Erythroblast (primary cell): ENCODE data around the gene MTX1.
"Not testable (repeated sequence)": the region's sequence is repeated elsewhere in the genome, so short reads cannot be mapped to it uniquely, and the experiment has no call there.

Experiments
- DNase-seq, 2 experiments: peaks; one replicate each; lab custom pipeline; 2025; lab: John Stamatoyannopoulos, UW
- GATA1 ChIP-seq: IDR thresholded peaks from 2 replicates; pipeline ENCODE4 v1.6.1; 2011; ENCODE audit warnings: low read depth, mild to moderate bottlenecking, control low read depth, low read length, moderate library complexity
- POLR2A ChIP-seq: IDR thresholded peaks from 2 replicates; pipeline ENCODE4 v1.6.1; 2011; ENCODE audit warnings: mild to moderate bottlenecking, low read length

MTX1 gene

DNA sequence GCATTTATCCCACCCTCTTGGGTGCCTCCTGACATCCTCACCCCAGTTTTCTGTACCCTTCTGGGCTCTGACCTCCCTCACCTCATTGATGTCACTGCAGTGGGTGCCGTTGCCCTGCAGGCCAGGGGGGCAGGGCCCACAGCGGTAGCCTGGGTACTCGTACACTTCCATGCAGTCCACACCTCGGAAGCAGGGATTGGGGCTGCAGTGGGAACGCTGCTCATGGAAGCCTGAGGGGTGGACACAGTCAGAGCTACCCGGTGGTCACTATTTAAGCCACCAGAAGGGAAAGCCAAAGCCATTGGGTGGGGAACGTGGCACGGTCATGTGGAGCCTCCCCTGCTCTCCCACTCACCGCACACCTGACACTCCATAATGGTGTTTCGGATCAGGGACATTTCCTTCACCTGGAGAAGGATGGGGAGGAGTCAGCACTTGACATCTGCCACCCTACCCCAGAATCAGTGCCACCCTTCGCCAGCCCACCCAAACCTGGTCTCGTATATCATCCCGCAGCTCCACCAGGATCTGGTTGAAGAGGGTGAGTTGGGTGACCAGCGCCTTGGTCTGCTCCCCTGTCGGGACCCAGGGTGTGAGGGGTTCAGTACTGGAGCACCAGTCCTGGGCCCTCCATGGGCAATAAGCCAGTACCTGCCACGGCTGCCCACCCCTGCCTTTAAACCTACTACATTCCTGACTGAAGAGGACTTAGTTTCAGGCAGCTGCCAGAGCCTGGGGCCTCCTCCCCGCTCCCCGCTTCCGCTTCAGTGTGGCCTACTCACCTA lies 5.6 kb upstream of the MTX1 start:
- DNase-seq: no peak
- TF ChIP-seq GATA1 (no peak), POLR2A (no peak)

DNA sequence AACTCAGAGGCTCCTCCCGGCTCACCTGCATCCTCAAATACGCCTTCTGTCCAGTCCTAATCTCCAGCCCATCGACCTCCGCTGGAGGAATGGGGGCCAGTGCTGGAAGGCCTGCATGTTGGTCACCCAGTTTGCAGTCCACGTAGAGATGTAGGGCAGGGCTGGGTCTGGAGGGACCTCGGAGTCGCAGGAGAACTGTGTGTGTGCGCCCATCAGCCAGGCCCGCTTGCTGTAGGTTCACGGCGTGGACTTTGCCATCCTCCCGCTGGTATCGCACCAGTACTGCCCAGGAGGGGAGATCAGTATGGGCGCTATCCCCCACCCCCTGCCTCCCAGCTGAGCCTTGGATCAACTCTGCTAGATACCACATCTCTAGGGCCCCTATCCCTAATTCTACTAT lies 3.5 kb upstream of the MTX1 start:
- TF ChIP-seq POLR2A (peak; percentile 11), GATA1 (no peak)
- DNase-seq: no peak

DNA sequence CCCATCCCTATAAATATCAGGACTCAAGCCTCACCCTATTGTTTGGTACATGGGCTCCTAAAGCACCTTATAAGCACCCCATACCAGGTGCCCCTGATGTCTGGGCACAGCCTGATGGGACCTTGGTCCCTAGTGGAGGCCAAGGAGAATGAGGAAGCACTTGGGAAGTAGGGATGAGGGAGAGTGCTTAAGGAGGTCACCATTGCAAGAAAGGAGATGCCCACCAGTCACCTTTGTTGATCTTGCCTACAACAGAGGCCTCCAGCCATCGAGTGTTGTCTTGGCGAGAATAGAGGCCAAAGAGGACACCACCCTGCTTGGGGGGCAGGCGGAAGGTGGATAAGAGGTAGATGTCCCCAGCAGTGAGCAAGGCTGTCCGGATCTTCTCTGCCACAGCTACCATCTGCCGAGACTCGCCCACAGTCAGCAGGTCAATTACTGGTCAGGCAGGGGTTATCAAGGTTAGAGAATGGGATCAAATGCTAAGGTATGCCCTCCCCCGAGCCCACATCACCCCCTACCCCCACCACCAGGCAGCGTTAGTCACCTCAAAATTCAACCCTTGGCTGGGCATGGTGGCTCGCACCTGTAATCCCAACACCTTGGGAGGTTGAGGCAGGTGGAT lies 2.4 kb upstream of the MTX1 start:
- no peak for TF ChIP-seq GATA1
- TF ChIP-seq POLR2A: no peak
- DNase-seq: no peak

DNA sequence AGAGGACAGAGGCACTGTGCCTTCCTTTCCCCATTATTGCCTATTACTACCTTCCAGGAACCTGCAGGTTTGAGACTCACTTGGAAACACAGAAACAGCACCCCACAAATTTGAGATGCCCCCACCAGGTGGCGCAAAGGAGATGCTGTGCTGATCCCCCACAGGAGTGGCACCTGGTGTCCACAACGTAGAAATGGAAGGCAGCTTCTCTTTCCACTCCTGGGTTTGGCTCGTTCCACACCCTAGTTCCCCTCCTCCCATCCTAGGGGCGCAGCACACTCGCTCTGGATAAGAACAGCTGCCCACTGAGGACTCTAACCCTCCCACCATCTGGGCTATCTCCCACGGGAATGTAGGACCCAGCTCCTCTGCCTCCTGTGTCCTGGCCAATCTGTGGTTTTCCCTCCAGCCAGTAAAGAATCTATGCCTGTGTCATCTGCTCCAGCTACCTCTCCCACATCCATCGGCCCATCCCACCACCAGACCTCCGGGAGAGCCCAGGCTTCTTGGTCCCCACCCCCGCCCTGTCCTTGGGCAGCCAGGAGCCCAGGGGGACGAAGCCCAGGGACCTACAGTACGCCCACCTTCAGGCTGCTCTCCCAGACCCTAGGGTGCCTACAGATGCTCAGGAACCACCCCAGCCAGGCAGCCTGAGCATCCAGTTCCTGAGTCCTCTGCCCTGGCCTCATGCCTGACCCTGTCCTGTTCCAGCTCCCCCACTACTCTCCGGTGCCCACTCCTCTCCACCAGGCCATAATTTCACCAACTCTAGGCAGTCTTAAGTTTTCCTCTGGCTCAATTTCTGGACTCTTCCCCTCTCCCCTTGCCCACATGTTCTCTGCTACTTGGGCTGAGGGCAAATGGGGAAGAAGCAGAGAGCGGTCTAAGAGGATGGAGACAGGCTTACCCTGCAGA lies 1.3 kb upstream of the MTX1 start:
- TF ChIP-seq GATA1 (no peak), POLR2A (peak; percentile 39)
- DNase-seq: peak; percentile 87 to 93

DNA sequence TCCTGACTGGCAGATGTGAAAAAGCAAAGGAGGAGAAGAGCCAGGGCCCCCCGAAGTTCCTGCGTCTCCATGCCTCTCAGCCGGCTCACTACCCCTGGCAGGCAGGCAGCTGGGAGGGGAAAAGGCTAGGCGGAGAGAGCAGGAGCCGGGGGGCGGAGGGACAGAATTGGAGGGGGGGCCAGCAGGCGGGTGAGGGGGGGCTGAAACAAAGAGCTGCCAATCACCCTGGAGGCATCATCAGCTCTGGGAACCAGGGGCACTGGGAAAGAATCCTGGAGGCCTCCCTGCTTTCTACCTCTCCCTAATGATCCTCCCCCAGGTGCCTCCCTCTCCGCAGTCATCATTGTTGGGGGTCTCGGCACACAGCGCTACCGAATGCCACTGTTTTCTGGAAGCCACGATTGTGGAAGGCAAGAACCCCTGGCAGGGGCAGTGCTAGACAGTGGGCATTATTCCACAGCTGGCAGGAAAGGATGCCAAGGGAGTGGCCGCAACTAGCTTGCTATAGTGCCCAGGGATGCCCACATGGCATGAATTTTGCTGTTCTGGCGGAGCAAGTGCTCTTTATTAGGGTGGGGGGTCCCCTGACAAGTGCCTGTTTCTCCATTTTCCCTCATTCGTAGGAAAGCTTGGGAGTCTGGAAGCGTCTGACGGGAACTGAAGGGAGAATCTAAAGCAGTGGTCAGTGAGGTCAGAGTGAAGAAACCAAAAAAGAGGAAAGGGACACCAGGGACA lies 522 bp upstream of the MTX1 start, which contains the start of gene THBS3:
THBS3 (minus strand) TSS at position 92 of the 735 bp plus-strand sequence; CDS start at position 71, 21 bp downstream.
- TF ChIP-seq POLR2A (no peak), GATA1 (no peak)
- no peak for DNase-seq

DNA sequence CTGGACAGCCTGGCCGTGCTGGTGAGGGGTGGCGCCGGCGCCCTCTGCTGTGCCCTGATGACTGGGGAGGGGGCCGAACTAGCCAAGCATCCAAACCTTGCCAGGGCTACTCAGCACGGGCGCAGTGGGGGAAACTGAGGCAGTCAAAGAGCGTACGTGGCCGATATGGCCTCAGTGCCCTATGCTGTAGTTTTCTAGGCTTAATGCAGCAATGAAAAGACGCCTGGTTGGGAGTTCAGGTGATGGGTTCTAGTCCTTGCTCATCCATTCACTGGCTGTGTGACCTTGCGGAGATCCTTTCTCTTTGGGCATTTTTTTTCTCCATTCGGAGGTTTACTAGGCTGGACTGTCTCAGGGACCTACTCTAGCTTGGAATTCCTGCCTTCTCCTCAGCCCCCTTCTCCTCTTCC lies 822 bp downstream of the MTX1 start:
- TF ChIP-seq GATA1 (no peak), POLR2A (peak; percentile 44)
- no peak for DNase-seq

DNA sequence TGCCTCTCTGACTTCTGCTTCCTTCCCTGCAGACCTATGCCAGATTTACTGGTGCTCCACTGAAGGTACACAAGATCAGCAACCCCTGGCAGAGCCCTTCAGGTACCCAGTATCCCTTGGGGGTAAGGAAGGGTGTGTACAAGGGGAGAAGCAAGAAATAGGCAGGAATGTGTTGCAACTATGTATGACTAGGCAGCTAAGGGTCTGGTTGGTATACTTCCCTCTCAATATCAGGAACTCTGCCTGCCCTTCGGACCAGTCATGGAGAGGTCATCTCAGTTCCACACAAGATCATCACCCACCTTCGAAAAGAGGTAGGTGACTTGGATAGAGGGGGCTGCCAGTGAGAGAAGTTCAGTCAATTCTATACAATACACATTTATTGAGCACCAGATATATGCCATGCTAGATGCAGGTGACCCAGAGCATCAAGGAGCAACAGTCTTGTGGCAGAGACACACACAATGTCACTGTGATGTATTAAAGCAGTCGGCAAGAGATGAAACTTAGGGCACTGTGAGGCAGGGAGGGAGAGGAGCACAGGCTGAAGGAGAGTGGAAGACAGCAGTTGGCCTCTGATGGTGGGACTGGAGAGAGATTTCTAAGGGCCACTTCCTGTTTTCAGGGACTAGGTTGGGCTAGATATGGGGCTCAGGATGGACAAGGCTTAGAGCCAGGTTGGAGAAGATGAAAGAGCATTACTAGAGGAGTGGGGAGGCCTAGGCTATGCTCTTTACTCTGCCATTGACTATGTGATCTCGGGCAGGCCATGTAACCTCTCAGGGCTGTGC lies 2.0 kb downstream of the MTX1 start:
- TF ChIP-seq POLR2A (no peak), GATA1 (no peak)
- no peak for DNase-seq

DNA sequence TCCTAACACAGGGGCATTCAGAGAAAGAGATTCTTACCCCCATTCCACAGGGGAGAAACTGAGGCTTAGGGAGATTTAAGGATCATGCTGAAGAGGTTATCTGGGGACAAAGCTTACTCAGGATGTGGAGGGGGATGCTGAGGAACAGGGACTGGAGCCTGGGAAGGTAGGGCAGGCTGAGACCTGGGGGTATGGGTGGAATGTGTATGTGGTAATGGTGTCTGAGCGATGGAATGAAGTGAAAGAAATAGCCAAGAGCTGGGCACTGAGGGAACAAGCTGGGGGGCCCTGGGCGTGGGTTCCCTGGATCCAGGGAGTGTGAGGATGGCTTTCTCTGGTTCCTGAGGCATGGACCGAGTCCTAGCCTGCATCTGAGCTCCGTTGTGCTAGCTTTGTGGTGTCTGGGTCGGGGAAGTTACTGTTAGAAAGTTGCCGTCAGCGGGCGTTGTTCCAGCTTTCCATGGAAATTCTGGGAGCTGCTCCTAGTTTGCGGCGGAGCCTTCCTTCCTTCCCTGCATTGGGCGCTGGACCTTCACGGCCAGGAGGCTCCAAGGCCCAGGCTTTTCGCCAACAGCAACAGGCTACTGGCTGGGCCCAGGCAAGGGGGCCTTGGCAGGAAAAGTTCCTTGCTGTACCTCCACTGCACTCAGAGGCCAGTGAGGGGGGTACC lies 3.0 kb downstream of the MTX1 start:
- DNase-seq: not testable (repeated sequence)

DNA sequence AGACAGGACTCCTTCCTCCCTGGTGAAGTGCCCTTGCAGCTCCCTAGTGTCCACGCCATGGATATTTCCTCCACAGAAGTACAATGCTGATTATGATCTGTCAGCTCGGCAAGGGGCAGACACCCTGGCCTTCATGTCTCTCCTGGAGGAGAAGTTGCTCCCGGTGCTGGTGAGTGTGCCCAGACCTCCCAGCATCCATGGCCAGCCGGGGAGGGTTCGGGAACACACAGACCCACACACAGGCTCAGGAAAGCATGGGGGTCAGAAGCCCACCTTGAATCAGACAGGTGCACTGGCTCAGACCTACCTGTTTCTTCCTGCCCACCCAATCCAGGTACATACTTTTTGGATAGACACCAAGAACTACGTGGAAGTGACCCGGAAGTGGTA lies 3.6 kb downstream of the MTX1 start:
- DNase-seq: not testable (repeated sequence)

DNA sequence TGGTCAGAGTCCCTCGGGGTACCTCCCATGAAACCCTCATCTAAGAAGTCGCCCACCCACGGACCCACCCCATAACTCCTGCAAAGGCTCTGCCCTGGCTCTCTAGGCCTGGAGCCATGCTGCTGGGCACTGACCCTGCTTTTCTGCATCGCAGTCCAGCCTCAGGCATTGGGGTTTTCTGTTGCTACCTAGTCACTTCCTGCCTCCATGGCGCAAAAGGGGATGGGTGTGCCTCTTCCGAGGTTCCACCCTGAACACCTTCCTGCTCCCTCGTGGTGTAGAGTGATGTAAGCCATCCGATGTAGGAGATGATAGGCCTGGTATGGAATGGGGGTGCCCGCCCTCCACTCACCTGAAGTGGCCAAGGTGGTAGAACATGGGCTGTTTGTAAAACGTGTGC lies 6.2 kb downstream of the MTX1 start:
- not testable (repeated sequence) for DNase-seq

DNA sequence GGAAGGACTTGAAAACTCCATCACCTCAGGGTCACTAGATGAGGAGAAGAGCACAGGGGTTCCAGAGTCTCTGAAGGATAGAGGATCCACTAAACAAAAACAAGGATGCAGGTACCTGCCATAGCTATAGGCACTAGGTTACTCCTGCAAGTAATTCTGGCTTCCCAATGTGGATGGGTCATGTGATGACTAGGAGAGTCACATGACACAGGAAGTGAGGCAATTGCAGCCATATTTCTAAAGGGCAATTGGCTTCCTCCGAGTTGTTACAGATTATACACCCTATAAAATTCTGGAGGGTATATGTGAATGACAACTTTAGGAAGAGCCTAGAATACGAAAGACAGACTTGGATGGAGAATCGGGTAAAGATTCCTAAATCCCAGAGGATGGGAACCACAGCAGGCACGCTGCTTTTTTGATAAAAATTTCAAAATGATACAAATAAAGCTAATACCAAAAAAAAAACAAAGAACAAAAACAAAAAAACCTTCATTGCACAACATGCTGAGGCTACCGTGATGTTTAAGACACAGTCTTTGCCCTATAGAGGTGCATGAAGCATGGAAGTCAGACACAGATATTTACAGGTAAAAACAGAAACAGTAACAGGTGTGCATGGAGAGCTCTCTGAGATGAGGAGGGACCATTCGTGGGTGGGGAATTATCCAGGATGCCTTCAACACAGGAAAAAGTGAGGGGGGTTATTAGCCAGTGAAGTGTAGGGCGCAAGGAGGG lies 10.5 kb downstream of the MTX1 start:
- no peak for TF ChIP-seq POLR2A
- no peak for TF ChIP-seq GATA1
- peak; percentile 58 to 63 for DNase-seq

DNA sequence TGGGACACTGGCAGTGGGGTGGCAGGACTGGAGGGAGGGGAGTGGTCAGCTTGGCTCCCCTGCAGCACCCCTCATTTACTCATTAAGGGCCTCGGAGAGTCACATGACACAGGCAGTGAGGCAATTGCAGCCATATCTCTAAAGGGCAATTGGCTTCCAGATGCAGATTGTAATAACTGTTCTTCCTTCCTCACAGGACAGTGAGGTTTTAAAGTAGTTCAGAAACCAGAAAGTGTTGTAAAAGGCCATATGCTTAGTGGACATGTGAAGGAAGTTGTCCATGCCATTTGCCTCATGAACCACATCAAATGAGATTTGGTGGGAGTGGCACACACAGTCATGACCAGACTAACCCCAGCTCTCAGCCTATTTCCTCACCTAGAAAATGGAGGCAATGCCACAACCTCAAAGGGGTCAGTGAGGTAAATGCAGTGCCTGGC lies 11.1 kb downstream of the MTX1 start:
- DNase-seq: peak; percentile 48 to 51
- no peak for TF ChIP-seq GATA1
- no peak for TF ChIP-seq POLR2A

DNA sequence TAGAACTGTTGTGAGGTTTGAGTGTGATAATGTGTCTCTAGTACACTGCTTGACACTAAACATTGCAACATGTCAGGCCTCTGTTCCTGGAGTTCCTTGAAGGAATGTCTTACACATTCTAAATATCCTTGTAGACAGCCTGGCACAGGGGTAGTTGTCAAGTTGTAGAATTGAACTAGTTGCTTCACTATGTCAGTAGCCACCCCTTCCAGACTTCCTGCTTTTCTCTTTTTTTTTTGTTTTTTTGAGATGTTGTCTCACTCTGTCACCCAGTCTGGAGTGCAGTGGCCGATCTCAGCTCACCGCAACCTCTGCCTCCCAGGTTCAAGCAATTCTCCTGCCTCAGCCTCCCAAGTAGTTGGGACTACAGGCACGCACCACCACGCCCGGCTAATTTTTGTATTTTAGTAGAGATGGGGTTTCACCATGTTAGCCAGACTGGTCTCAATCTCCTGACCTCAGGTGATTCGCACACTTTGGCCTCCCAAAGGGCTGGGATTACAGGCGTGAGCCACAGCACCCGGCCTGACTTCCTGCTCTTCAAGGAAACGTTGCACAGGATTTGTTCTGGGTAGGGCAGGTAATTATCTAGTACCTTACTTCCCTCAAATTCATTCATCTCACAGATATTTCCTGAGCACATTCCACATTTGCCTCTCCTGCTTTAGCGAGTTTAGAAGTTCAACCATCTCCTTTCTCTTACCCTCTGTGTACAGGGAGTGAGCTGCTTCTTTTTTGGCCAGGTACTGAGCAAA lies 11.9 kb downstream of the MTX1 start:
- DNase-seq: not testable (repeated sequence)
